GM19397 (cell line): ENCODE measurements around the gene MN1.

ENCODE experiments used
- ATAC-seq: cut with Tn5 transposase; IDR thresholded peaks from one replicate; pipeline ENCODE4 v1.9.1; 2021; ENCODE audit warnings: mild to moderate bottlenecking, moderate library complexity; ENCODE audit not compliant: unreplicated experiment

MN1 gene

DNA sequence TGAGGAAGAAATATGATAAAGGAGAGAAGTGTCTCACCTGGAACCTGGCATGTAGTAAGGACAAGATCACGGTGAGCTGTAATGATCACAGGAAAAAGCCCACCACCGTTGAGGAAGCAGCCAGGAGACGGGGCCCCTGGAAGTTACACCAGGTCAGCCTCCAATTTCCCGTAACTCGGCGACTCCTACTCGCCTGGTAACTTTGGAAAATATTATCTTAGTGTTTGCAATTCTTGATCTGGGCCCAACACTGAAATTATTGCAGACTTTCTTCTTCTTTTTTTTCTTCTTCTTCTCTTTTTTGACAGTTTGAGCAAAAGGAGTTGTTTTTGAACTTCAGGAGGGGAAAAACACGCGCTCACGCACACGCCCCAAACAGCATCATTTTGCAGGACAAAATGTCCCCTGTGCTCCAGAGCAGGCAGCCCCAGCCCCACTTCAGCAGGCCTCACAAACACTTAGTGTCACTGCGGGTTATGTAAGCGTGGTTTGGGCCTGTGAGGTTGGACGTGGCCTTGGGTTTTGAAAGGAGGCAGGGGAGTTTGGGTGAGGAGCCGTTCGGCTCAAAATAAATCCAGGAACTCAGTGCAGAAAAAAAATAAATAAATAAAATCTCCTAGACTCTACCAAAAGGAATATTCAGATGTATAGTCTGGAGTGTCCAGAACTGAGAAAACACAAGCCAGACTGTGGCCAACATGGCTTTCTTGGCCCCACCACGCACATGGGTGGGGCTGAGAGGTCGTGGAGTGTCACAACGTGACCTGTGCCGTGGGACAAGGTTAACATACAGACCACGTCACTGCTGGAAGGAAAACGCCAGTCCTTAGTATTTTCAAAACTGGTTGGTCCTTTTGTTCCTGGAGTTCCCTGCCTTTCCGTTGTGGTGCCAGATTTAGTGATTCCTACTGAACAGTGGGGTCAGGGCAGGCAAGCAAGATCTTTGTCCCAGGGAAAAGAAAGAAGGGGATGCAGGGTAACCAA lies 26.3 kb upstream of the MN1 start:
- ATAC-seq, result no peak

DNA sequence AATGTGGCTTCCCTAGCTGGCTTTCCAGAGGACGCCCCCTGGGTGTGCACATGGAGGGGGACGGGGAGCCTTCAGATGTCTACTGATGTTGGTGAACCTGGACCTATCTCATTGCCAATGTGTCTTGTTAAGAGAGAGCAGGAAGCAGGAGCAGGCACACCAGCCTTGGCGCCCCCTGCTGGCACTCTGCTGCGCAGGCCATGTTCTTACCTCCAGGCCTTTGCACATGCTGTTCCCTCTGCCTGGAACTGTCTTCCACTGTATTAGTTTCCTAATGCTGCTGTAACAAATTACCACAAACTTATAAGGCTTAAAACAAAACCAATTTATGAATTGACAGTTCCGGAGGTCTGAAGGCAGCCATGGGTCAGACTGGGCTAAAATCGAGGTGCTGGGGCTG lies 23.6 kb upstream of the MN1 start:
- ATAC-seq, result no peak

DNA sequence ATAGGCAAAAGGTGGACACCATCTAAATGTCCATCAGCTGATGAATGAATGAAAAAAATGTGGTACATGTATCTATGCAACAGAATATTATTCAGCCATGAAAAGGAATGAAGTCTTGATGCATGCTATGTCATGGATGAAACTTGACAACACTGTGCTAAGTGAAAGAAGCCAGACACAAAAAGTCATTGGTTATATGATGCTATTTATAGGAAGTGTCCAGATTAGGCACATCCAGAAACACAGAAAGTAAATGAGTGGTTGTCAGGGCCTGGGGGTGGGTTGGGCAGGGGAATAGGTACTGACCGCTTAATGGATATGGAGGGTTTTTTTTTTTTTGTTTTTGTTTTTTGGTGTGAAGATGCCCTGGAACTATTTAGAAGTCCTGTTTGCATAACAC lies 21.7 kb upstream of the MN1 start:
- no peak for ATAC-seq

DNA sequence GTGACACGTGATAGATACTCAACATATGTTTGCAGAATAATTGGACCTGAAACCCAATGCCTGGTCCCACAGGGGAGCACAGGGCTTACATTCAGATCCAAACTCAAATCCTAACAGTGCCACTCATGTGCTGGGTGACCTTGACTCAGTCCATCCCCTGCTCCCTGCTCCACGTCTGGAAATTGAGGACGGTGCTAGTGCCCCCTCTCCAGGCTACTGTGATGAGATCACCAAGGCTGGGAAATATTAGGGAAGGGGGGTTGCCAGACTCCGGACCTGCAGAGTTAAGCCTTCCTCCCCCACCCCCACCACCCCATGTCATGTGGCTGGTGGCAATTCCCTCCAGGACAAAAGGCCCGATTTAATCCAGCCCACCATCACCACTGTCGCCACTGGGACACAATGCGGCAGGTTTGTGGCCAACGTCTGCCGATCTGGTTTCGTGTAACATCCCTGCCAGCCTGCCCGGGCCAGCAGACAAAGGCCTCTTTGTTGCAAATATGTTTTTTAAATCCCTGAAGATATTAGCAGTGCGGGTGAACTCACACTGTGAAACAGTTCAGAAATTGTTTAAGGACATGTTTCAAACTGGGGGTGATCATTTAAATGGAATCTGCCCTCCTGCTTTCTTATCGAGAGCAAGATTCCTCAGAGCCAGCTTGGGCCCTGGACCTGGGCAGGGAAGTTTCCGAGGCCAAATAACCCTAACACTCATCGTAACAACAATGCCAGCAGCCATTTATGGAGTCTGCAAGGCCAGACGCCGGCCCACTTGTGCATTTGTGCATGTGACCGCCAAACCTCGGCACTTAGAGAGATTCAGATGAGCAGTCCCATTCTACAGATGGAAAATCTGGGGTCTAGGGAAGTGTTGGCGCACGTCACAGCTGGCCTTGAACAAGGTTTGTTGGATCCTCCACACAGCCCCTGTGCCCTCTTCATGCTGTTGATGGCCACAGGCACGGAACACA lies 19.6 kb upstream of the MN1 start:
- ATAC-seq, result no peak

- ATAC-seq, result no peak
These were observed 15.0 kb upstream of the MN1 start for GRCh38 chr22:27816552-27816951.

GRCh38 chr22:27815826-27816530 lies 14.4 kb upstream of the MN1 start:
- no peak for ATAC-seq

DNA sequence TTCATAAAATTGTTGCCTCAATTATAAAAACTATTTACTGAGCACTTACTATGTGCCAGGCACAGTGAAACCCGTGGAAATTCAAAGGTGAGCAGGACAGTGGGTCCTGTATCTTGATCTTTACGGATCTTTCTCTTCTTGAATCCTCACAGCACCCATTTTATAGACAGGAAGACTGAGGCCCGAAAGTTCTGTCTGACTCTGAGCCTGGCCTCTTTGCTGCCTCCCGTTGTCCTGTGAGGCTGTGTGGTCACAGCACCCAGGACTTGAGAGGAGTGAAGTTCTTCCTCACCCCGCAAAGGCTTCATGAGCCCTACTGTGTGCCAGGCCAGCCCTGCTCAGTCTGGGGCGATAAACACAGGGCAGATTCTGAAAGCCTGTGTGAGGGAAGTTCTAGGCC lies 13.4 kb upstream of the MN1 start:
- ATAC-seq, result no peak

GRCh38 chr22:27811778-27812177 lies 10.2 kb upstream of the MN1 start:
- no peak for ATAC-seq

- ATAC-seq, result no peak
These were observed 9.1 kb upstream of the MN1 start for GRCh38 chr22:27810609-27811151.

DNA sequence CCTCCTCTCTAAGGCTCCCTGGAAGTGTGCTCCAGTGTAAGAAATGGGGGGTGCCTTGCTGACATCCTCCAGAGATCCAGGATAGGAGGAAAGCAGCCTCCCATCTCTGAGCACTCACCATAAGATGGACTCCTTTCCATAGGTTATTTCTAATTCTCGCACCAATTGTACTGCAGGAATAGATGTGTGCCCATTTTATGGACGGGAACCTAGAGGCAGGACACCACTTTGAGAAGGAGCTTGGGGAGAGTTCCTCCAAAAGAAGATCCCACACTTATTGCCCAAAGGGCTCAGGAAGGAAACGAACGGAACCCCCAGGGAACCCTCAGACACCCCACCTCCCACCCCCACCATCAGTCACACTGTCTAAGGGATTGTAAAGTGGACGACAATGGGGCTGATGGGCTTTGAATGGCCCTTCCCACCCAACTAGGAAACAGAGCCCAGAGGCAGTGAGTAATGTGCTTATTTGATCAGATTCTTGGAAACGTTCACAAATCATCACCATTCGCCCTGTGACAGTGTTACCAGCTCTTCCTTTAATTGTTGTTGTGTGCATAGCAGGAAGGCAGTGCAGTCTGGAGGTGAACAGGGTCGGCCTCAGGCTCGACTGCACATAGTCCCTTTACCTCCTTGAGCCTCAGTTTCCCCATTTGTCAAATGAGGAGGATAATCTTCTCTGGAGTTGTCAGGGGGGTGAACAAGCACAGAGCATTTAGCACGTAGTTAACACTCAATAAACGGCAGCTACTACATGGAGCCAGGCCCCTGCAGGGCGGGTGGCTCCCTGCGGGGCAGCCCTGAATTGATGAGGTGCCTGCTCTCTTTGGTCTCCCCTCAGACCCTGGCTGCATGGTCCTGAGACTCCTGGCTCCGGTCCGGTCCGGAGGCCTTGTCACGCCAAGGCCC lies 8.4 kb upstream of the MN1 start:
- ATAC-seq, result no peak

DNA sequence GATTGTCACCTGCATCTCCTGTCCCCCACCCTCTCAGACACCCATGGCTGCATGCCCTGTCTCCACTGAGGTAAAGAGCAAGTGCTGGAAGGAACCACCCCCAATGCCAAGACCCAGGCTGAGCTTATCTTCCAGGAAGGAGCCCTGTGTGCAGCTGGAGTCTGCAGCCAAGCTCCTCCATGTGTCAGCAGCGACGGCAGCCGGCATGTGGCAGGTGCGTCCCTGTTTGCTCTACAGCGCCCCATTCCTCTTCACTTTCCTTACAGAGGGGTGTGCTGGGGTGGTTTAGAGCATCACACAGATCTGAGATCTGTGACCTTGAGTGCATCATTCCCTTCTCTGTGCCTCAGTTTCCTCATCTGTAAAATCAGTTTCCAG lies 7.7 kb upstream of the MN1 start:
- ATAC-seq, result no peak

- ATAC-seq, result no peak
These were observed 7.1 kb upstream of the MN1 start for GRCh38 chr22:27808451-27809225.

DNA sequence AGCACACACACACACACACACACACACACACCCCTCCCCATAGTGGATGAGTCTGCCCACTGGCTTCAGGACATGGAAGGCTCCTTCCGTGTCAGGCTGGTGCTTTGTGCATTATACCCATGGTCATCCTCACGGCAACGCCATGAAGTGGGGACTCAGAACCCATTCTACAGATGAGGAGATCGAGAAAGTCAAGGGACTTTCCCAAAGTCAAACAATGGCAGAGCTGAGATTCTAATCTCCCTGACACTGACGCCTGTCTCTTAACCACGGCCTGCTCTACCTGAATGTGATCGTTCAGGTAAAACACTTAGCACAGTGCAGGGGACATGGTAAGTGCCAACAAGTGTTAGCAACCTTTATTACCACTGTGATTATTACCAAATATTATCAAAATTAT lies 4.3 kb upstream of the MN1 start:
- no peak for ATAC-seq

DNA sequence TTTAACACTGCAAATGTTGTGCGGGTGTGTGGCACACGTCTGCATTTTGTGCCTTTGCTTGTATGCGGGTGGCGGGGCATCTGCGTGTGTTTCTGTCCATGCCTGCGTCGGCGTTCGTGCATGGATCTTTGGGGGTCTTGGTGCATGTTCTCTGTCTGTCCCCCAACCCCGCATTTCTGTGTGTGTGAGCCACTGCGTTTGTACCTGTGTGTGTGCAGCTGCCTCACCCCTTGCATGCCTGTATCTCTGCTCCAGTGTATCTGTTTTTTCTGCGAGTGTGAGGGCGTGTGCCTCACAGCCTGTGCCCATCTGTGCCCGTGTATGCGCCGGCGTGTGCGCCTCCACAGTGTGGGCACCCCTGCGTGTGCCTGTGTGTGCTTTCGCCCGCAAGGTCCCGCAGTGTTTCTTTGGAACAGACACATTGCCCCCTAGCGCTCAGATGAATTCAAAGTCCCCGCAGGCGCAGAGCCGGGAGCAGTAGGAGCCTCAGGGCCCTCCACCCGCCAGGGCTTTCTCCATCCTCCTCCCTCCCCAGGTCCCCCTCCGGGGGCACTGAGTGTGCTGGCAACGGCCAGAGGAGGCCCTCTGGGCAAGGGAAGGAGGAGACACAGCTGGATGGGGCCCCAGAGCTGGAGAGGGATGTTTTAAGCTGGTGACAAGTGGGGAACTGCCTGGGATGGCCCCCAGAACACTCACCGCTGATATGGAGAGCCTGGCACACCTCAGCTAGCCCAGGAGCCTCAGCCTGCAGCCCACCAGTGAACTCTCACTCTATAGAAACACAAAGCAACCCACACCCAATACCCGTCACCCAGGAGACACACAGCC lies 3.1 kb upstream of the MN1 start:
- ATAC-seq, result no peak

- ATAC-seq, result no peak
These were observed 2.4 kb upstream of the MN1 start for GRCh38 chr22:27803841-27804415.

DNA sequence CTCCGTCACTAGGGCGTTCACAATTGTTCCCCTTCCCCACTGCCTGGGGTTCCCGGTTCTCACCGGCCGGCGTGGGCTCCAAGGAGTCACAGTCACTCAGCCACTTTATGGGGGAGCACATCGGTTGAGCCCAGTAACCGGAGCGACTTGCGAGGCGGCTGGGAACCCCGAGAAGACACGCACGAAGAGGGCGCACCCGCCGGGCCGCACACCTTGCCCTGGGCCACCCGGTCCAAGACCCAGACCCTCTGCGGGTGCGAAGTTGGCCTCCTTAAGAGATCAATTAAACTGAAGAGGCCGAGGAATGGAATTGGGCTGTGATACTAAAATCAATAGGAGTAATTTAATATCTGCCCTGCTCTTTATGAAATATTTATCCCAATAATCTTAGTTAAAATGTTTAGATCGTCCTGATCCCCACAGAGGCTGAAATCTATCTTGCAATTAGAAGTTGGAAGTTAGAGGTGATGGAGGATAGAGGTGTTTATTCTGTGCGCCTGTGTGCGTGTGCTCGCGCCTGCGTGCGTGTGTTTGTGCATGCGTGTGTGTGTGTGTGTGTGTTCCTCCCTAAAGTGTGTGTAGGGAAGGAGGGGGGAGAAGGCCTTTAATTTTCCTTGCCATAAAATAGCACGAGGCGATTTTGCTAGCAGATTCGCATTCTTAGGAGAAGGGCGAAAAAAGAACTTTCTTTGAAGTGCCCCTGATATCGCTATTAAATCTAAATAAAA lies 954 bp upstream of the MN1 start:
- ATAC-seq, result no peak

GRCh38 chr22:27801202-27801615 lies 347 bp downstream of the MN1 start:
- ATAC-seq, result no peak
